ENCODE measurements around the gene PYGM. TPM values are rescaled to one million over a fixed set of nuclear protein-coding genes. Genes with fewer than 3 reads are reported as not detected.

PYGM gene
- total RNA-seq, 1 donor from 2014 or later, result 4.8 TPM

DNA sequence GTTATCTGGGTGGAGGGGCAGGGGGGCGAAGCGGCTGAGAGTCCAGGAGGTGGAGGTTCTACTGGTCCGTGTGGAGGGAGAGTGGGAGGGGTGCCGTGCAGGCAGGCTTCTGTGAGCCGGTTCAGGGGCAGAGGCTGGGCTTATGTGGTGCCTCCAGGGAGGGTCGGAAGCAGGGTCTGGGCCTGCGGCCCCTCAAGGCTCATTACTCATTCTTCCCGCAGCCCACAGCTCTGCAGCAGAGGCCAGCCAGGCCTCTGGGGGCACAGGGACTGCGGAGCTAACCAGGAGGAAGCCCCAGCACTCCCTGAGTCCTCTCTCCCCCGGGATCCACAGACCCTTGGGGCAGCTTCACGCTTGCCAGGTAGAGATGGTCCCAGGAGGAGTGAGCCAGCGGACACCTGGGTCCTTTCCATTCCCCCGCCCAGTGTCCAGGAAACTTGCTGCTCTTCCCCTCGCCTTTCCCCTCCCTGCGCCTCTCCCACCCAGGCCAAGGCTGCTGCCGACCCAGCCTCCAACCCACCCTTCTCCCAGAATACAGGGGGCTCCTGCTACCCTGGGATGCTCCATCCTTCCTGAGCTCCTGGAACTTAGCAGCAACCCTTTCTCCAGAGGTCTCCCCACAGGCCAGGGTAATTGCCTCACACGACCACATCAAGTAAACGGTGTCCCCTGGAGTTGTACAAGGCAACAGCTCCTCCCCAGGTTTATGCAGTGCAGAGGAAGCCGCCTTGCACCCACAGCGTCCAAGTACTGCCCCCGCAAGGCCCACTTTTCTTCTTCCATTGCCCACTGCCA lies 43.1 kb downstream of the PYGM start:
- ChIA-PET POLR2A (interaction anchor here (1.1 kb wide), 1 partner anchor 26 kb away, joined by 3 read pairs; no protein-coding TSS in a partner anchor), CTCF (interaction anchor here (0.7 to 1.4 kb wide), 2 partner anchors 26 to 28 kb away, joined by 4 to 5 read pairs; no protein-coding TSS in a partner anchor)
- DNase-seq (no peak), ATAC-seq (ENCODE audit: low read depth) (no peak)
- Mint-ChIP-seq H3K27me3 (peaks cover 70% of the 10 kb centered on the region), H3K9me3 (no peaks in the 10 kb centered on the region), H3K27ac (no peak overlapping the region), H3K4me3 (no peak overlapping the region), H3K36me3 (ENCODE audit: low read depth) (no peaks in the 10 kb centered on the region), H3K4me1 (peaks cover 22% of the 10 kb centered on the region)
- TF ChIP-seq, protein P1, sequence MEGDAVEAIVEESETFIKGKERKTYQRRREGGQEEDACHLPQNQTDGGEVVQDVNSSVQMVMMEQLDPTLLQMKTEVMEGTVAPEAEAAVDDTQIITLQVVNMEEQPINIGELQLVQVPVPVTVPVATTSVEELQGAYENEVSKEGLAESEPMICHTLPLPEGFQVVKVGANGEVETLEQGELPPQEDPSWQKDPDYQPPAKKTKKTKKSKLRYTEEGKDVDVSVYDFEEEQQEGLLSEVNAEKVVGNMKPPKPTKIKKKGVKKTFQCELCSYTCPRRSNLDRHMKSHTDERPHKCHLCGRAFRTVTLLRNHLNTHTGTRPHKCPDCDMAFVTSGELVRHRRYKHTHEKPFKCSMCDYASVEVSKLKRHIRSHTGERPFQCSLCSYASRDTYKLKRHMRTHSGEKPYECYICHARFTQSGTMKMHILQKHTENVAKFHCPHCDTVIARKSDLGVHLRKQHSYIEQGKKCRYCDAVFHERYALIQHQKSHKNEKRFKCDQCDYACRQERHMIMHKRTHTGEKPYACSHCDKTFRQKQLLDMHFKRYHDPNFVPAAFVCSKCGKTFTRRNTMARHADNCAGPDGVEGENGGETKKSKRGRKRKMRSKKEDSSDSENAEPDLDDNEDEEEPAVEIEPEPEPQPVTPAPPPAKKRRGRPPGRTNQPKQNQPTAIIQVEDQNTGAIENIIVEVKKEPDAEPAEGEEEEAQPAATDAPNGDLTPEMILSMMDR (IDR thresholded peaks at IDR 0.05), result no peak
- intact Hi-C loops (cut with micrococcal nuclease), result no loop called here

DNA sequence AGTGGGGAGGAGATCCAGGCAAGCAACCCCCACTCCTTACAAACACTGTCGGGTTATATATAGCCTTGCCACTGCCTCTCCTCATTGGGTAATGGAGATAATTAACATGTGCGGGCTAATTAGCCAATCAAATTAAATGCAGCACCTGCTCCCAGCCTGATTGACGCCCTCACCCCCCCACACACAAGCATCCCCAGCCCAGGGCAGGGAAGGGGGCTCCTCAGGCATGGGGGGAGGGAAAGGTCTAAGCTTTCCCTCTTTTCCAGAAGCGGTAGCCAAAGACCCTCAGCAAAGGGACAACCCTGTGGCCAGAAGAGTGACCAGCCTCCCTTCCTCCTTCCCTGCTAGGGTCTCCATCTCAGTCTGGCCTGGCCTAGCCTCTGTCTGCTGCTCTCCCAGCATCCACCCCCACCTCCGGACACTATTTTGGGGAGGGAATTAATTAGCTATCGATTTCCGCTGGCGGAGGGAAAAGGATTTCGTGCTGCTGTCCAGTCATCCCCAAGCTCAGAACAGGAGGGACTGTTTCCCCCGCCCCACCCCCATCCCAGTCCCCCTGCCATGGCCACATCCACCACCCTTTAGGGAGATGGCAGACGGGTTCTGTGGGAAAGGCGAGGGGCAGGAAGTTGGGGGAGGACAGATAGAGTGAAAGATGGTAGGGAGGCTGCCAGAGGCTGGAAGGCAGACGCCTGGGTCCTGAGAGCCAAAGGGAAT lies 43.9 kb downstream of the PYGM start:
- Mint-ChIP-seq H3K9me3 (no peaks in the 10 kb centered on the region), H3K4me3 (no peak overlapping the region), H3K27ac (no peak overlapping the region), H3K4me1 (peaks cover 25% of the 10 kb centered on the region), H3K27me3 (peaks cover 73% of the 10 kb centered on the region), H3K36me3 (ENCODE audit: low read depth) (no peaks in the 10 kb centered on the region)
- no peak for DNase-seq
- ATAC-seq (ENCODE audit: low read depth), result no peak
- ChIA-PET POLR2A (interaction anchor here (0.6 to 1.1 kb wide), 3 partner anchors 27 to 1172 kb away, joined by 3 to 4 read pairs (median 3); partner anchors contain the start of gene FIBP), CTCF (interaction anchor here (1.4 kb wide), 1 partner anchor 27 kb away, joined by 5 read pairs; no protein-coding TSS in a partner anchor)
- intact Hi-C loops (cut with micrococcal nuclease), result no loop called here
- TF ChIP-seq, protein P1 (IDR thresholded peaks at IDR 0.05), result no peak

DNA sequence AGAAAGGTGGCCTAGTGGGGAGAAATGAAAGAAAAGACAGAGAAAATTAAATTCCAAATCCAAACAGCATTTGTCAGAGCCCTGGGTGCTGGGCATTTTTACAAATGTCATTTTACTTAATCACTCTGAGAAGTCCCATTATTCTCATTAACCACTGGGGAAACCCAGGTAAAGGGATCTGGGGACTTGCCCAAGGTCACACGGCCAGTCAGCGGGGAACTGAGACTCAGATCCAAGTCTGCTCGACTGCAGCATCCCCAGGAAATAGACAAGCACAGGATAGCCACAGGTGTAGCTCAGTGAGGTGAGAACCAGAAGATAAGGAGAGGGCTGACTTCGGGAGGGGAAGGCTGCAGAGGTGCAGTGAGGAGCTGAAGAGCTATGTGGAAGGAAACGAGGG lies 44.7 kb downstream of the PYGM start:
- DNase-seq (no peak), ATAC-seq (ENCODE audit: low read depth) (no peak)
- no peak overlapping the region for H3K4me3 Mint-ChIP-seq
- H3K4me1 Mint-ChIP-seq, result peaks cover 25% of the 10 kb centered on the region
- ChIA-PET CTCF (interaction anchor here (1.4 kb wide), 1 partner anchor 28 kb away, joined by 5 read pairs; no protein-coding TSS in a partner anchor), POLR2A (interaction anchor here (0.6 to 1.1 kb wide), 2 partner anchors 28 to 1173 kb away, joined by 3 to 4 read pairs; partner anchors contain the start of gene FIBP)
- intact Hi-C loops (cut with micrococcal nuclease), result no loop called here
- no peak overlapping the region for H3K27ac Mint-ChIP-seq
- H3K9me3 Mint-ChIP-seq, result no peaks in the 10 kb centered on the region
- peaks cover 73% of the 10 kb centered on the region for H3K27me3 Mint-ChIP-seq
- TF ChIP-seq, protein P1 (IDR thresholded peaks at IDR 0.05), result no peak
- no peaks in the 10 kb centered on the region for H3K36me3 Mint-ChIP-seq (ENCODE audit: low read depth)

GRCh38 chr11:64714666-64715065 lies 45.1 kb downstream of the PYGM start:
- CTCF ChIA-PET, result no interaction called here
- no peaks in the 10 kb centered on the region for H3K36me3 Mint-ChIP-seq (ENCODE audit: low read depth)
- H3K4me1 Mint-ChIP-seq, result peaks cover 25% of the 10 kb centered on the region
- ATAC-seq (ENCODE audit: low read depth), result no peak
- peaks cover 75% of the 10 kb centered on the region for H3K27me3 Mint-ChIP-seq
- H3K4me3 Mint-ChIP-seq, result no peak overlapping the region
- no peak for DNase-seq
- no peak overlapping the region for H3K27ac Mint-ChIP-seq
- H3K9me3 Mint-ChIP-seq, result no peaks in the 10 kb centered on the region
- POLR2A ChIA-PET, result no interaction called here
- TF ChIP-seq, protein P1 (IDR thresholded peaks at IDR 0.05), result no peak
- intact Hi-C loops (cut with micrococcal nuclease), result no loop called here

Measured in activated B cell treated with CpG ODN at 0.5 μM for 24 hours (primary cell).